Measurements from ENCODE around the gene MDC1.

DNA sequence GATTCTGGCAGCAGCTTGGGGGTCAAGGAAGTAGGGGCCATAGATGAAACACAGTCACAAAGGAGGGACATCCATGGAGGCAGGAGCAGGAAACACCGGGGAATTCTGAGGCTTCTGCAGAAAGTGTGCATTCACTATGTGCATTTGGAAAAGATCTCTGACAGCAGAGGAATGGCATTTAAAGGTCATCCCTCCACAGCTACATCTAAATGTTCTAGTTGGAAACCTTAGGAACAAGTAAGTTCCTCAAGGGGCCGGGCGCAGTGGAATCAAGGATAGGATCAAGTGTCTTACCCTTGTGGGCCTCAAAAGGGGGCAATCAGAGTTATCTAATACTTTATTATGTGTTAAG is 61.4 kb downstream of the MDC1 start:
- TF ChIP-seq, protein P1, sequence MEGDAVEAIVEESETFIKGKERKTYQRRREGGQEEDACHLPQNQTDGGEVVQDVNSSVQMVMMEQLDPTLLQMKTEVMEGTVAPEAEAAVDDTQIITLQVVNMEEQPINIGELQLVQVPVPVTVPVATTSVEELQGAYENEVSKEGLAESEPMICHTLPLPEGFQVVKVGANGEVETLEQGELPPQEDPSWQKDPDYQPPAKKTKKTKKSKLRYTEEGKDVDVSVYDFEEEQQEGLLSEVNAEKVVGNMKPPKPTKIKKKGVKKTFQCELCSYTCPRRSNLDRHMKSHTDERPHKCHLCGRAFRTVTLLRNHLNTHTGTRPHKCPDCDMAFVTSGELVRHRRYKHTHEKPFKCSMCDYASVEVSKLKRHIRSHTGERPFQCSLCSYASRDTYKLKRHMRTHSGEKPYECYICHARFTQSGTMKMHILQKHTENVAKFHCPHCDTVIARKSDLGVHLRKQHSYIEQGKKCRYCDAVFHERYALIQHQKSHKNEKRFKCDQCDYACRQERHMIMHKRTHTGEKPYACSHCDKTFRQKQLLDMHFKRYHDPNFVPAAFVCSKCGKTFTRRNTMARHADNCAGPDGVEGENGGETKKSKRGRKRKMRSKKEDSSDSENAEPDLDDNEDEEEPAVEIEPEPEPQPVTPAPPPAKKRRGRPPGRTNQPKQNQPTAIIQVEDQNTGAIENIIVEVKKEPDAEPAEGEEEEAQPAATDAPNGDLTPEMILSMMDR (conservative IDR thresholded peaks at IDR 0.05; ENCODE audit: low read length): no peak
- TF ChIP-seq EZH2phosphoT487 (IDR thresholded peaks at IDR 0.05; ENCODE audit: borderline replicate concordance): no peak

Measured in Loucy (cell line).